IMR-90 (cell line): Measurements from ENCODE around the gene SYNRG. TPM values are rescaled to one million over a fixed set of nuclear protein-coding genes. Genes with fewer than 3 reads are reported as not detected.
A peak's percentile ranks its signal among the peaks of the same experiment; 100 is the strongest.

ENCODE experiments used
- CEBPB ChIP-seq: IDR thresholded peaks from 2 replicates; pipeline ENCODE4 v1.6.1; 2012; ENCODE audit warnings: low read depth, low read length, improper control_type of control experiment
- ELK1 ChIP-seq: fragments of 150-350 bp; IDR thresholded peaks from 2 replicates; pipeline ENCODE4 v1.6.1; 2016; ENCODE audit warnings: low read depth, mild to moderate bottlenecking, low read length, moderate library complexity, borderline replicate concordance
- MXI1 ChIP-seq: IDR thresholded peaks from 2 replicates; pipeline ENCODE4 v1.6.1; 2012; ENCODE audit warnings: low read depth, mild to moderate bottlenecking, low read length, moderate library complexity, borderline replicate concordance
- RCOR1 ChIP-seq: IDR thresholded peaks from 2 replicates; pipeline ENCODE4 v1.6.1; 2012; ENCODE audit warnings: mild to moderate bottlenecking, low read length, improper control_type of control experiment; ENCODE audit not compliant: insufficient replicate concordance
- polyA plus RNA-seq, 3 experiments: library from polyadenylated mRNA; depleted of rRNA; stranded (reverse); fragments of >200 nt; gene quantifications; 2 replicates each; pipeline ENCODE4 v1.2.3, GENCODE V29; 2012; ENCODE audit warnings: low replicate concordance in 1 of 3
- total RNA-seq: library from RNA; depleted of rRNA; stranded (reverse); fragments of >200 nt; gene quantifications from 2 replicates; pipeline ENCODE4 v1.2.3, GENCODE V29; 2012

Gene SYNRG
- total and polyA plus RNA-seq, 2 of the 4 experiments (the other 2 are of a cell fraction): 11.7 to 15.2 TPM

GRCh38 chr17:37490638-37491614 lies 118.3 kb downstream of the SYNRG start (continued):
- TF ChIP-seq ELK1: no peak
- no peak for TF ChIP-seq CEBPB
- TF ChIP-seq MXI1: peak; percentile 98
- no peak for TF ChIP-seq RCOR1
